WERI-Rb-1 (cell line): ENCODE data around the gene KDM4B.
A peak's percentile ranks its signal among the peaks of the same experiment; 100 is the strongest.

Experiments used
- DNase-seq: peaks from one replicate; pipeline ENCODE4 v3.0.0-alpha.2; 2020
- H3K27ac ChIP-seq: fragments of 250-450 bp; sonication (Bioruptor Pico); 2 replicates; pipeline ENCODE4 v1.5.1; 2020; ENCODE audit warnings: mild to moderate bottlenecking, moderate library complexity
- H3K27me3 ChIP-seq: fragments of 250-450 bp; sonication (Bioruptor Pico); 2 replicates; pipeline ENCODE4 v1.5.1; 2021; ENCODE audit warnings: mild to moderate bottlenecking, low read depth, moderate library complexity; ENCODE audit not compliant: insufficient read depth, severe bottlenecking
- H3K36me3 ChIP-seq: fragments of 250-450 bp; sonication (Bioruptor Pico); 2 replicates; pipeline ENCODE4 v1.5.1; 2020; ENCODE audit warnings: mild to moderate bottlenecking, moderate library complexity
- H3K4me3 ChIP-seq: 2 replicates; pipeline ENCODE4 v1.5.1; 2011; ENCODE audit warnings: low read depth, mild to moderate bottlenecking, control low read depth, low read length
- H3K9me3 ChIP-seq: fragments of 250-450 bp; sonication (Bioruptor Pico); 2 replicates; pipeline ENCODE4 v1.5.1; 2021; ENCODE audit warnings: mild to moderate bottlenecking, moderate library complexity; ENCODE audit not compliant: severe bottlenecking
- CTCF ChIP-seq: IDR thresholded peaks from 2 replicates; pipeline ENCODE4 v1.5.1; 2011; ENCODE audit warnings: low read depth, mild to moderate bottlenecking, control low read depth, inconsistent platforms, low read length

The KDM4B gene

GRCh38 chr19:5147978-5148793, 179.3 kb downstream of the KDM4B start:
- Histone ChIP-seq H3K36me3 (peaks cover 25% of the 10 kb centered on the region), H3K4me3 (no peak overlapping the region), H3K9me3 (no peaks in the 10 kb centered on the region), H3K27ac (no peak overlapping the region), H3K27me3 (no peaks in the 10 kb centered on the region)
- no peak for TF ChIP-seq CTCF
- DNase-seq: no peak

DNA sequence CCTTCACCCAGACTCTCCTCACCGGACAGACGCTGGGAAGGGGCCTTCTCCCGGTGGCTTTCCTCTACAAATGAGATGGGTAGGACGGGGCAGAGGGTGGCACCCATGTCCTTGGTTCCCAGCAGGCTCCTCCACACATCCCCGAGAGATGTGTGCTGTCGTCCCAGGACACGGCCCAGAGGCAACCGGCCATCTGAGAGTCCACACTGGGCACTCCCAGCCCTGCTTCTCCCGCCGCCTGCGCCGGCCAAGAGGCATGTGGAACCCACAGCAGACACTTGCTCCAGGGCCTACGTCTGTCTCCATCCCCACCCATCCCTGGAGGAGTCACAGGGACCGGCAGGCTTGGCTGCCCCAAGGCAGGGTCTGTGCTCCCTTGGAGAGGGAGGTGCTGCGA, 179.9 kb downstream of the KDM4B start:
- Histone ChIP-seq H3K9me3 (no peaks in the 10 kb centered on the region), H3K27me3 (no peaks in the 10 kb centered on the region), H3K27ac (no peak overlapping the region), H3K4me3 (no peak overlapping the region), H3K36me3 (peaks cover 25% of the 10 kb centered on the region)
- no peak for DNase-seq
- TF ChIP-seq CTCF: no peak

- Histone ChIP-seq H3K36me3 (peaks cover 24% of the 10 kb centered on the region), H3K27me3 (no peaks in the 10 kb centered on the region), H3K4me3 (no peak overlapping the region), H3K9me3 (no peaks in the 10 kb centered on the region), H3K27ac (no peak overlapping the region)
- TF ChIP-seq CTCF: no peak
- DNase-seq: no peak
Measured at GRCh38 chr19:5149508-5149907, 180.6 kb downstream of the KDM4B start.

GRCh38 chr19:5149932-5150901, 181.3 kb downstream of the KDM4B start:
- H3K4me3 ChIP-seq: no peak overlapping the region
- H3K27ac ChIP-seq: peak overlapping the region; percentile 67
- no peak for DNase-seq
- H3K36me3 ChIP-seq: peaks cover 17% of the 10 kb centered on the region
- TF ChIP-seq CTCF: no peak
- H3K9me3 ChIP-seq: no peaks in the 10 kb centered on the region
- H3K27me3 ChIP-seq: no peaks in the 10 kb centered on the region

GRCh38 chr19:5150902-5151741, 182.2 kb downstream of the KDM4B start:
- Histone ChIP-seq H3K27me3 (no peaks in the 10 kb centered on the region), H3K9me3 (no peaks in the 10 kb centered on the region), H3K36me3 (peaks cover 12% of the 10 kb centered on the region), H3K27ac (peak overlapping the region; percentile 67), H3K4me3 (no peak overlapping the region)
- DNase-seq: peak; percentile 70
- TF ChIP-seq CTCF: peak; percentile 44
